PC-9 (cell line): ENCODE data around the gene FGFR3.

Experiments
- EZH2 ChIP-seq: fragments of 200-600 bp; sonication (generic); IDR thresholded peaks from 2 replicates; pipeline ENCODE4 v1.8.0; 2017; ENCODE audit warnings: antibody characterized with exemption, low read depth
- TF ChIP-seq, protein P1 (sequence below): fragments of 200-600 bp; sonication (generic); conservative IDR thresholded peaks from 2 replicates; pipeline ENCODE4 v1.6.1; 2017; ENCODE audit warnings: mixed run types, antibody characterized with exemption, mild to moderate bottlenecking, moderate library complexity

DNA sequence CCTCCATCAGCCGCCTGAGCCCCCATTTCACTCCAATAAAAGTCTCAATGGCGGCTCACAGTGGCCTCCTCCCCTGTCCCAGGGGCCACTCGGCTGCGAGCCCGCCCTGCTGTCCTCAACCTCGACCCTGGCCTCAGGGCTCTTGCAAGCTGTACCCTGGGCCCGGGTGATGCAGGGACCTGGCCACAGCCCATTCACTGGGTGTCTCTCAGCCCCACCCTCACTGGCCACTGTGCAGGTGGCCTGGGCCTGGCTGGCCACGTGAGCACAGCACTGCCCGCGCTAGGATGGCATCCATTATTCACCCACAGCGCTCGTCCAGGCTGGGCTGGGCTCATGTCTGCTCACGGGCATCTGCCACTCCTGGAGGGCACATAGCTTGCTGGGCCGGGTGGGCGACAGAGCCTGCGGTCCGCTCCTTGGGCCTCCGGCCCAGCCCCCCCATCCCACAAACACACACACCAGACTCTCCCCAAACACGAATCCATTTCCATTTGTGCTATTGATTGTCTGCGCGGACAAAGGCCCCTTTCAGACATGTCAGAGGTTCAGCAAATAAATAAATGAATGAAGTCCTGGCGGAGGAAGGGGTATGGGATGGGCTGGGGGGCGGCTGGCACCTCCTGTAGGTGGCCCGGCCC lies 16.5 kb upstream of the FGFR3 start:
- TF ChIP-seq, protein P1, sequence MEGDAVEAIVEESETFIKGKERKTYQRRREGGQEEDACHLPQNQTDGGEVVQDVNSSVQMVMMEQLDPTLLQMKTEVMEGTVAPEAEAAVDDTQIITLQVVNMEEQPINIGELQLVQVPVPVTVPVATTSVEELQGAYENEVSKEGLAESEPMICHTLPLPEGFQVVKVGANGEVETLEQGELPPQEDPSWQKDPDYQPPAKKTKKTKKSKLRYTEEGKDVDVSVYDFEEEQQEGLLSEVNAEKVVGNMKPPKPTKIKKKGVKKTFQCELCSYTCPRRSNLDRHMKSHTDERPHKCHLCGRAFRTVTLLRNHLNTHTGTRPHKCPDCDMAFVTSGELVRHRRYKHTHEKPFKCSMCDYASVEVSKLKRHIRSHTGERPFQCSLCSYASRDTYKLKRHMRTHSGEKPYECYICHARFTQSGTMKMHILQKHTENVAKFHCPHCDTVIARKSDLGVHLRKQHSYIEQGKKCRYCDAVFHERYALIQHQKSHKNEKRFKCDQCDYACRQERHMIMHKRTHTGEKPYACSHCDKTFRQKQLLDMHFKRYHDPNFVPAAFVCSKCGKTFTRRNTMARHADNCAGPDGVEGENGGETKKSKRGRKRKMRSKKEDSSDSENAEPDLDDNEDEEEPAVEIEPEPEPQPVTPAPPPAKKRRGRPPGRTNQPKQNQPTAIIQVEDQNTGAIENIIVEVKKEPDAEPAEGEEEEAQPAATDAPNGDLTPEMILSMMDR: no peak
- no peak for TF ChIP-seq EZH2
